SK-MEL-5 (cell line): ENCODE data around the gene SLC25A45. TPM values are rescaled to one million over a fixed set of nuclear protein-coding genes. Genes with fewer than 3 reads are reported as not detected.
A peak's percentile ranks its signal among the peaks of the same experiment; 100 is the strongest.
"Not testable (repeated sequence)": the region's sequence is repeated elsewhere in the genome, so short reads cannot be mapped to it uniquely, and the experiment has no call there.

ENCODE experiments used
- DNase-seq: peaks from one replicate; pipeline ENCODE4 v3.0.0-alpha.2; 2016; ENCODE audit warnings: low read depth, low spot score
- in situ Hi-C: cut with HindIII; loops from 2 replicates; pipeline ENCODE4 v1.10.0; 2016; ENCODE audit warnings: low sequenced_read_pairs, high pct_unique_total_duplicates, low pct_unique_long_range_greater_than_20kb
- total RNA-seq: library from RNA; depleted of rRNA; stranded (reverse); fragments of >200 nt; shearing (Covaris generic); gene quantifications from 2 replicates; pipeline ENCODE4 v1.2.3, GENCODE V29; 2014

Gene SLC25A45
- total RNA-seq, 1 experiment from 2014 or later: 3.4 TPM

GRCh38 chr11:65413077-65413664 lies 30.7 kb upstream of the SLC25A45 start:
- in situ Hi-C loops: not testable (repeated sequence)
- peak; percentile 66 for DNase-seq

GRCh38 chr11:65412271-65413076 lies 30.0 kb upstream of the SLC25A45 start:
- in situ Hi-C loops: no loop called here
- DNase-seq: no peak

- DNase-seq: no peak
- in situ Hi-C loops: no loop called here
Observed at GRCh38 chr11:65411681-65412070, 29.2 kb upstream of the SLC25A45 start.

GRCh38 chr11:65410936-65411680 lies 28.7 kb upstream of the SLC25A45 start:
- no peak for DNase-seq
- in situ Hi-C loops: no loop called here

GRCh38 chr11:65404638-65405339 lies 22.3 kb upstream of the SLC25A45 start:
- in situ Hi-C loops: no loop called here

GRCh38 chr11:65404210-65404609 lies 21.8 kb upstream of the SLC25A45 start:
- DNase-seq: no peak
- in situ Hi-C loops: no loop called here

More at GRCh38 chr11:65404638-65405339, 22.3 kb upstream of the SLC25A45 start:
- DNase-seq: no peak

- in situ Hi-C loops: no loop called here
- no peak for DNase-seq
Observed at GRCh38 chr11:65403607-65404121, 21.2 kb upstream of the SLC25A45 start.

- in situ Hi-C loops: no loop called here
- DNase-seq: no peak
Observed at GRCh38 chr11:65402790-65403189, 20.3 kb upstream of the SLC25A45 start.

- no peak for DNase-seq
- in situ Hi-C loops: no loop called here
Observed at GRCh38 chr11:65401803-65402248, 19.4 kb upstream of the SLC25A45 start.

- no peak for DNase-seq
- in situ Hi-C loops: no loop called here
Observed at GRCh38 chr11:65401073-65401802, 18.8 kb upstream of the SLC25A45 start.

- no peak for DNase-seq
- in situ Hi-C loops: no loop called here
Observed at GRCh38 chr11:65400307-65401072, 18.0 kb upstream of the SLC25A45 start.

GRCh38 chr11:65399845-65400244 lies 17.4 kb upstream of the SLC25A45 start:
- in situ Hi-C loops: no loop called here

GRCh38 chr11:65399249-65399648 lies 16.8 kb upstream of the SLC25A45 start:
- no peak for DNase-seq
- in situ Hi-C loops: no loop called here

More at GRCh38 chr11:65399845-65400244, 17.4 kb upstream of the SLC25A45 start:
- no peak for DNase-seq

GRCh38 chr11:65398362-65398910 lies 16.0 kb upstream of the SLC25A45 start:
- DNase-seq: no peak
- in situ Hi-C loops: no loop called here

GRCh38 chr11:65396769-65397745 lies 14.6 kb upstream of the SLC25A45 start:
- no peak for DNase-seq
- in situ Hi-C loops: no loop called here
